Stimulated activated CD4-positive, alpha-beta T cell treated with anti-CD3 and anti-CD28 coated beads, TNF-alpha, amount 100 ng/mL, for 4 hours (primary cell): ENCODE data around the gene NAV2.

ENCODE experiments used
- DNase-seq, 3 experiments: peaks; one replicate each; pipeline ENCODE4 v3.0.0-alpha.2; 2020; ENCODE audit warnings: low read depth in 3 of 3

Gene NAV2

DNA sequence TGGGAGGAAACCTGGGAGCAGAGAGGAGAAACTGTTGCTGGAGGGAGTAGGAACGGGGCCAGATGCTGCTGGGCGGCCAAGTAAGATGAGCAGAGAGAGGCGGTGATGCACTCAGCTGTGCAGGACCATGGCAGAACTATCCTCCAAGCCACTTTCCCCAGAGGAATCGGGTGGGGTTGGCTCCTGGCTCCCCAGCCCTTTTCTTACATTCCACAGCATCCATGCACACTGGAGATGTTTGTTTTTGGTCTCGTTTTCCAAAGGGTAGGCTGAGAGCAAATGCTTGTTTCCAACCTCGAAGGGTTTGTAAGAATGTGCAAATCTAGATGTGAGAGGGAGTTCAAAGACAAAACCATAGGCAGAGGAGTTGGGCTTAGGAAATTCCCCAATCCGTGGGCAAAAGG, 374.5 kb downstream of the NAV2 start:
- DNase-seq = no peak

DNA sequence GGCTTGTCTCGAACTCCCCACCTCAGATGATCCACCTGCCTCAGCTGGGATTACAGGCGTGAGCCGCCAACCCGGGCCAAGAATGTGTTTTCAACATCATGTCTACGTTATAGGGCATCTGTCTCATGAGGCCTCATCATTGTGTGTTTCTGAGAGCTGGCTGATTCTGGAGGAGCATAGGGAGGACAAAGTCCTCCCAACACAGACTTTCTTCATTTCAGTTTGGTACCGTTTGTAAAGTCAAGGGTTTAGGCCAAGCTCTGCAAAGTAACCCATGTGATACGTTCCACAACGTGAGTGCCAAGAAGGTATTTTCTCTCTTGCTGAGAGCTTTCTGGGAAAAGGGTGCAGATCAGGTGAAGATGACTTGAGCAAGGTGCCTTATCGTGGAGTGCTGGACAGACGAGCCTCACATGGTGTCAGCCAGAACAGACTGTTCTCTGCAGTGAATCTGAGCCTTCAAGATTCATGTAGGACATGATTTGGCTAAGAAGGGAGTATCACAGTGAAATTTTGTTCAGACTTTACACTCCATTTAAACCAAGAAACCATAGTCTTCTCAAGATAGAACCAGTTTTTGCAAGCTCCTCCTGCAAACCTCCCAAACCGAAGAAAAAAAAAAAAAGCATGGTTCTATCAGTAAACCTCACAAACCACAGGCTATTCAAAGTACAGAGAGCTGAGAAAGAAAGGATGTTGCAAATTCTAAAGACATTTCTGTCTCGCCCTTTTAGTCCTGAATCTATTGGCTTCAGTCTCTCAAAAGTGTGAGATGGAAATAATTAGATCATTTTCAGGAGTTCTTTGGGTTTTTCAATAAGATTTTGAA, 376.0 kb downstream of the NAV2 start:
- DNase-seq = no peak

DNA sequence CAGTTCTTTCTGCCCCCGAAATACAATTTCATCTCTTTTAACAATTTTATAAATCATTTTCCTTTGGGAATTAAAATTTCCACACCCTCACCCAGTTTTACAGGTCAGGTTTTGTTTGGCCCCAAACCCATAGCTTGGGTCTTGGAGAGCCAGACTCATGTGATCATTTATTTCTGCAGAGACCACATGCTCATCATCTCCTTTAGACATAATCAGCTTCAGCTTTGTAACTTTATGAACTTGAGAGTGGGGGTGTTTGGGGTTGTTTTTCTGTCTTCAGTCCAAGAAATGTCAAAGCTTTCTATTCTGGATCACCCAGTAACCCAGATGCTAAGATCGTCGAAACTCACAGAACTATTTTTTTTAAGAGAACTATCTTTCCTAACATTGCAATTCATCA, 376.7 kb downstream of the NAV2 start:
- DNase-seq = no peak

DNA sequence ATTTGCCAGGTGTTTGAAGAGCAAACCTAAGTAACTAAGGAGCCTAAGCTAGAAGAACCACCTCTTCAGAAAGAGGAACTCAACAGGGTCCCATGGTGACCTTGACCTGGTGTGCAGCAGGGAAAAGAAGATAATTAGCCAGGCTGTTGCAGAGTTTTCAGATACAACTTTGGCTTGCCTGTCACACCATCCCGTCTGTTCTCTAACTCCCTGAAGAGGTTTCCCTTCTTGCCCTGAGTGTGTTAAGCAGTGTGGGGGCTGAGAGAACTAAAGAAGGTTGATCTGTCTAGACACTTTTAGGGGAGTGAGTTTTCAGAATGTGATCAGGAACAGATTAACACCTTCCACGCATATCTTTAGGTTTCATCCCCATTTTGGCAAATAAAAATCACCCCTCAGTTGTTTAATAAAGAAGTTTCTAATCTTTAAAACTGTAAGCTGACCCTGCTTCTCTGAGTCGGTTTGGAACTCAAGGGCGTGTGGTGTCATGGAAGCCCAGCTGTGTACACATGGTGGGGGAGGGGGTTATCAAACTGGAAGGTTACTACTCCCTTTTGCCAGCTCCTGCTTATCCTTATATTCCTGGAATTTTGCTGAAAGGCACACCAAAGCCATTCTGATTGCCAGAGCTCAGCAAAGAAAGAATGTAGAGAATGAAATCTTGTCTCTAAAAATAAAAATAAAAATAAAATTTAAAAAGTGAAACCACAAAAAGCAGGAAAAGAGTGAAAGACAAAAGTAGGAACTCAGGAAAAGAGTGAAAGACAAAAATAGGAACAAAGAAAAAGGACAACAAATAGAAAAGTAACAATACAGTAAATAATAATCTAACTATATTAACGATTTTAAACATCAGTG, 377.4 kb downstream of the NAV2 start:
- DNase-seq = no peak

DNA sequence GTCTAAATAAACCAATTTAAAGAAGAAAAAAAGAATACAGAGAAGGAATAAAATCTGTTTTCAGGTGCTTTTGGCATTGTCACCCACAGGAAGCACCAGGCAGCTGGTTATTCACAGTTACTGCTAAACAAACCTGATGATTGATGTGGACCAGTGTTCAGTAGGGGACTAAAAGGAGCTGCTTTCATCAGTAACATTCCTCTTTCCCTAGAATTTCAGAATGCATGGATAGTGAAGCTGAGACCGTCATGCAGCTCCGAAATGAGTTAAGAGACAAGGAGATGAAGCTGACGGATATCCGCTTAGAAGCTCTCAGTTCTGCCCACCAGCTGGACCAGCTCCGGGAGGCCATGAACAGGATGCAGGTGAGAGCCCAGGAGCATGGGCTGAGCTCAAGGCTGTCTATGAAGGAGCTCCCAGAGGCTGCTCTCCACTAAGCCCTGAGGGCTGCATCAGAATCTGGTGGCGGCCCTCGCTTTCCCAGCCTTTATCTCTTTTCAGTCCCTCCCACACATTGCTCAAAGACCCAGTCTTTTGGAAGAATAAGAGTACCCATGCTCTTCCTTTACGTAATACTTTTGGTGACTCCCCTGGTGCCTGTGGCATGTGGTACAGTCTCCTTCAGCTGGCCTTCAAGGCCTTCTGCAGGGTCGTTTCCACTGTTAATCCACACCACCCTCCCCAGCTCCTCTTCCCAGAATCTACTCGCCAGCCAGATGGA, 378.2 kb downstream of the NAV2 start:
- DNase-seq = no peak

DNA sequence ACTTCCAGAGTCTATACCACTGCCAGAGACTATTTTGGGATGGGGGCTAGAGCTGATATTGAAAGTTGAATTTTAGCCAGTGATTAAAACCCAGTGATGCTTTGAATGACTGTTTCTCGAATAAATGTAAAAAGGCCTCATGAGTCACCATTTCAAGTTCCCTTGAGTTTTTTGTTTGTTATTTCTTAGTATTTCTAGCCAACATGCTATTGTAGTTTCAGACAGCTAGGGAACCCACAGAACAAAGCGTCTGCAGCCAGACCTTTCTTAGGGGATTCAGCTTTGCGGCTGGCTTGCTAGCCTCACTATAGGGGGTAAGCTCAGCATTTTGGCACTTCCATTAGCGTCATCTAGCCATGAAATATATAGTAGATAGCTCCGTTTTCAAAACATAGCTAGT, 381.1 kb downstream of the NAV2 start:
- no peak for DNase-seq

DNA sequence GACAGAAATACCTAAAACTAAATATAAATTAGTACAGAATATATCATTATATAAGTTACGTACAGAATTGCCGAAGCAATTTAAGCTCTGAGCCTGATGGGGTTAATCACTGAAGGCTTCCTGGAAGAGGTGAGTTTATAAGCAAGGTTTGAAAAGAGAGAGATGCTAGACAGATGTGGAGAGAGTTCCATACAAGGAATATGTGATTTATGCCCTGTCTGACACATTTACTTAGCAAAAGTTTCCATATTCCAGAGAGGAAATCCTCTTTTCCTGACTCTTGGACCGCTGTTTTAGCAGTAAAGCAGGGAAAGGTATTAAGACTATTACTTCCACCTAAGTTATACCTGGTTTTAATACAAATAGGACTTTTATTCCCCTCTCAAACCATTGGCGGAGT, 382.6 kb downstream of the NAV2 start:
- no peak for DNase-seq

DNA sequence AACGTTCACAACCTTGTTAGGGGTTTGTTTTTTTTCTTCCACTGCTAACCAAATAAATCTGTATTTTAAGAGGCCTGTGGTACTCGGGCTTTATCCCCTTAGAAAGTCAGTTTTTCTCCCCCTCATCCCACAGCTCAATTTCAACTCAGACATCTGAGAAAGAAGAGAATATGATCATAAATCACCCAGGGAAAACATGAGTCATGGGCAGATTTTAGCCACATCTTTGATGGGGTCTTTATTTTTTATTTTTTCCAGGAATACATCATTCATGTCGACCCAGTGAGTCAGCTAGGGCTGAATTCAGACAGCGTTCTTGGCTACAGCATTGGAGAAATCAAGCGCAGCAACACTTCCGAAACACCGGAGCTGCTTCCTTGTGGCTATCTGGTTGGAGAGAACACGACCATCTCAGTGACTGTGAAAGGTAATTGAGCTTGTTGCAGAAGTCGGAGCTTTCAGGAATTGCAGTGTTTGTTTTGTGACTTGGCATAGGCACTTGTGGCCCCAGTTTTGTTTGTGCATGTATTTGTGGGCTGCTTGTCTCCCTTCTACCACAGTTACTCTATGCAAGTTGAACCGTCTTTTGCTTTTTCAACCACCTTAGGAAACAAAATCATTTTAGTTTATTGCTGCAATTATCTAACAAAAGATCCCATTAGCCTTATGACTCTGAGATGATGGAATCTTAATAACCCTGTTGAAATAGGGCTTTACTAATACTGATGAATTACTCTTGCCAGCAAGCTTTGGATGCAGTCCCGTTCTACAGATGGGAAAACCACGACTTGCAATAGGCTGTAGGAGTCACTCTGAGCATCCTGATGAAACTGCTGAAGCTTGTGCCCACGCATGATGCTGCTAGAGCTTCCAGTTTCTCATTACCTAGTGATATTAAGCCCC, 384.9 kb downstream of the NAV2 start:
- DNase-seq = no peak

DNA sequence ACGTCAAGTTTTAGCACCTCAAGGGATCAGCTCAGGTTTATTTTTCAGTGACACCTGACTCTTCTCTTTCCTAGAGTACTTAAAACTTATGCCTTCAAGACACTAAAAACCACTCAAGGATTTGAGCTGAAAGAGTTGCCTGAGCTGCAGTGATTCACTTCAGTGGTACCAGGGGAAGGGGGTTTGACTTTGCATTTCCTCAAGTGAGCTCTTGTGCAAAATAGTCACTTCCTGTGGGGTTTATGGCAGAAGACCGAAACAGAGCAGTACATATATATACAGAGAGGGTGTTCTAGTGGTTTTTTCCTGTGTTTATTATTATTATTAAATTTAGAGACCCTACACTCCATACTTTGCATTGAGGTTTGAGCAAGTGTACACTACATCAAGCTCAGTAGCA, 386.9 kb downstream of the NAV2 start:
- no peak for DNase-seq

DNA sequence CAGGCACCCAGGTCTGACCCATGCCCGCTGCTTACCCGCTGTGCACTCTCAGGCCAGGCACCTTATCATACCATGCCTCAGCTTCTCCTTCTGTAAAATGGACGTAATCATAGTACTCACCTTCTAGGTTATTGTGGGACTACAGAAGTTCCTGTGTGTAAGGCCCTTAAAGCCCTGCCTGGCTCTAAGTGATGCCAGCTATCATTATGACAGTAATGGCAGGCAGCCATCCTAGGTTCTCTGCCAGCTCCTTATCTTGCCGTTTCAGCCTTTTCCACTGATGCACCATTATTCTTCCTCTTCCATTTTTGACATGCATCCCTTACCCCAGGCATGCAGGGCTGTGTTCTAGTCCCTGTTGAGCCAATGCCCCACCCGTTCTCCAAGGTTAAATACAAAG, 389.8 kb downstream of the NAV2 start:
- DNase-seq = no peak

DNA sequence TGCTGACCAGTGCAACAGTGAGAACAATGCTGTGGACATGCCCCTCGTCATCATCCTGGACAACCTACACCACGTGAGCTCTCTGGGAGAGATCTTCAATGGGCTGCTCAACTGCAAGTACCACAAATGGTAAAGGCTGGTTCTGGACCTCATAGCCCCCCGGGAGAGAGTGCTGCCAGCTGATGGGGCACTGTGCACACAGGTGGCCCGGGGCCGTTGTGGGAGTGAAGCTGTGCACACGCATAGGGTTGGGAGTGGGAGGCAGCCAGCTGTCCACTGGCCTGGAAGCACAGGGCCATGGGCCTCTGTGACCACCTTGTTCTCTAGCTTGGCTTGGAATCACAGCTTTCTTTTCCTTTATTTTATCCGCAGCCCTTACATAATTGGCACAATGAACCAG, 390.6 kb downstream of the NAV2 start:
- no peak for DNase-seq

DNA sequence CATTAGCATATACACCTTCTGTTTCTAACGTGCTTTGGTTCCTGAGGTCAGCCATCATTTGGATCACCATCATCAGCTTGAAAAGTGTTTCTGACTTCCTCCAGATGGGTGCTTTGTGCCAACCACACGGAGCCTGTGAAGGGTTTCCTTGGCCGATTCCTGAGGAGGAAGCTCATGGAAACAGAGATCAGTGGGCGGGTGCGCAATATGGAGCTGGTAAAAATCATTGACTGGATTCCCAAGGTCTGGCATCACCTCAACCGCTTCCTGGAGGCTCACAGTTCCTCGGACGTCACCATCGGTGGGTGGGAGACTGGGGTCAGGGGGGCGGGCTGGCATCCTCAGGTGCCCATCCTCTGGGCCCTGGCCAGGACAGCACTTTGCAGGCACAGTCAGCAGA, 392.8 kb downstream of the NAV2 start:
- no peak for DNase-seq

DNA sequence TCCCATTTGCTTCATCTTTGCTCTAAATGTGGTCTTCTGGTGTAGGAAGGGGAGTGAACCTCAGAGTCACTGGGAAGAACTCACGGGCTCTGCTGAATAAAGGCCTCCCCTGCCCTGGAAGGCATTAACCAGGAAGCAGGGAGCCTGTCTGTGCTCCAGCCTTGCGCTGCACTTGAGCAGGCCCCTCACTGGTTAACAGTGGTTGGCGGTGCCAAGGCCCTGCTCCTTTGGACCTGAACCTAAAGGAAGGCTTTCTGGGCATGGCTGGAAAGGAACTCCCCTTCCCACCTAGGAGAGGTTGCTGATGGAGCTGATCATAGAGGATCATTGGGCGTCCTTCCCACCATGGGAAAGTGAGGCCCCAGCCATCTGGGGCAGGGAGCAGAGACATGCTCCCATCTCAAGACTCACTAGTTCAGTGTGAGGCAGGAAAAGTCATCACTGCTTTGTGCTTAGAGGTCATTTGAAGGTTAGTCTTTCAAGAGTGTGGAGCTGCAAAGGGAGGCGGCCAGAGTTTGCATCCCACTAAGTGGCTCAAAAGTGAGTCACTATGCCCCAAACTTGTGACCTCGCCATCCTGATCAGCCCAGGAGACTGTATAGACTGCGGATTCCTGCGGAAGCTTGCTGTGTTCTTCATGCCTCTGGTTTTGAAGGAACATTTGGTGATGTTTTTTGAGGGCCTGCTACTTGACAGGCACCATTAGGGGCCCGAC, 397.3 kb downstream of the NAV2 start:
- DNase-seq = no peak

DNA sequence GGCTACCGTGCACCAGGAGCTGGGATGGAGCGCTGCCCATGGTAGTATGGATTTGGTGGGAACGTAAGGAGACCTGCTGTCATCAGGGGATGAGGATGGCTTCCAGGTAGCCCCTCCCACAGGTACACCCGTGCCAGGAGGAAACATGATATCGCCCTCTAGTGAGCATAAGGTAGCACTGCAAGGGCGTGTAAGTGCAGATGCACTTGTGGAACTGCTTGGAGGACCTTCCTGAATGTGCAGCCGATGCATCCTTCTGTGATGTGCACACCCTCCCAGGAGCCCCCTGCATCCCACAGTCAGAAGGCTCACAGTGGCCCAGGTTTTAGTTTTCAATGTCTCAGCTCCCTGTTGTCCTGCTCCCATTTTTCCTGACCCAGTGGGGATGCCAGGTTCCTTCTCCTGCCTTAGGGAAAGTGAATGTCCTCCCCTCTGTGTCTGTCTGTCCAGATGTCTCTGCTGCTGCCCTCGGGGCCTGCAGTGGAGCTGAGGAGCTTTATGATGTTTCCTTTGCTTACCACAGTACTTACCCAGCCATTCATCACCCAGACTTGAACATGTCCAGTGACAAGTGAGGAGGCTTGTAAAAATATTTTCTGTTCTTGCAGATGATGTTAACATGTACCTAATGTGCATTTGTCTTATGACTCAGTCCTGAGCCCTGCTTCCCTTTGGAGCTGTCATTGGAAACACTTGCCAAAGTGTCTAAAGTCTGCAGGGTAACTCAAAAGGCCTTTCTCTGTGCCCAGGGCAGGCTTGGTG, 398.5 kb downstream of the NAV2 start:
- DNase-seq = no peak

DNA sequence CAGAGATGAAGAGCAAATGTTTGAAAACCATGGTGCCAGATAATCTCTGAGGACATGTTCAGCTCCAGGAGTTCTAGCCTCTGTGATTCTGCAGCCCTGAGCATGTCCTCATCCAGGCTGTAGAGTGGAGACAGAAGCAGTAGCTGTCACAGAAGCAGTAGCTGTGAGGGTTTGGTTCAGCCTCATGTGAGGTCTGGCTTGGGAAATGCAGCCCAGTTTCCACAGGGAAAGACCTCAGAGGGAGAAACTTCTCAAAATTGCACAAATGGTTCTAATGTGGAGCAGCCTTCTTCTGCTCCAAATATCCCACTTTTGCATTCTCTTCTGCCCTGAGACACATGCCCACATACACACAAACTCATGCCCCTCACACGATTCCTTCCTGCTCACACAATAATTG, 399.2 kb downstream of the NAV2 start:
- no peak for DNase-seq

DNA sequence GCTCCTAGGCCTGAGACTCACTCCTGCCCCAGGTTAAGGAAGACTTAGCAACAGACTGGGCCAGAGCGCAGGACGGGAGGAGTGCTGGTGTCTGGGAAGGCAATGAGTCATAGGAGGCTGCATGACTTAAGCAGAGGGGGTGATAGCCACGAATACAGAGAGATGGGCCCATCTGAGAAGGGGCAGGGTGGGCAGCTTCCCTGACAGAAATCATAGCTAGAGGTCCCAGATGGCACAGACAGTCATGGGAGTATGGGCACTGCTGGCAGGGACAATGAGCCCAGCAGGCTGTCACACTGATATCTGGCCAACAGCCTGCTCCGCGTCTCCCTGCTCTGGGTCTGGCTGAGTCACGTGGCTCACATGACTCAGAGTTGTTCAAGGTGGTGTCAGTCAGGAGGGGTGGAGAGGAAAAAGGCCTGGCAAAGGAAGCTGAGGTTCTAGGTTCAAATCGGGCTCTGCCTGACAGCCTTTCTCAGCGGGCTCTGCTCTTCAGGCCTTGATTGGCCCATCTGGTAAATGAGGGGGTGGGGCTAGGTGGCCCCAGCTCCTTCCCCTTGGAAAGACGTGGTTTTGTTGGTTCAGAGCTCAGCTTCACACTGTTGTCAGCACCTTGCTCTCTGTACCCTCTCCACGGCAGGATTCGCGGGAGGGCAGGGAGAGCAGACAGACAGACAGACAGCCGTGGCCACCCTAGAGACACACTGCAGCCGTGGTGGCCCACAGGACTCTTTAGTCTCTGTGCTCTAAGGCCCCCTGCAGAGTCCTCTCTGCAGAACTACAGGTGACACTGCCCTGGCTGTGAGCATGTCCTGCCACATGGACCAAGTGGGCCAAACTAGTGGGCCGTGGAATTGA, 399.9 kb downstream of the NAV2 start:
- DNase-seq = no peak

DNA sequence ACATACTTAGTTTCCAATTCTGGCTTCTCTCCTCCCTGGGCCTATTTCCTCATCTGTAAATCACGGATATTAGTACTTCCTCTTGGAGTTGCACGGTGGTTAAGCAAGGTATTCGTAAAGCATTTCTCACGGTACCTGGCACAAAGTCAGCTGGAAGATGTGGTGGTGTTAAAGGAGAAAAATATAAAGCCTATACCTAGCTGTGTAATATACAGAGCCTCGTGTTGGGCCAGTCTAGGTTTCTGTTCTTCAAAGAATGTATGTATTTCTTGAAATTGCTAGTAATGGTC, 400.5 kb downstream of the NAV2 start:
- DNase-seq = no peak

DNA sequence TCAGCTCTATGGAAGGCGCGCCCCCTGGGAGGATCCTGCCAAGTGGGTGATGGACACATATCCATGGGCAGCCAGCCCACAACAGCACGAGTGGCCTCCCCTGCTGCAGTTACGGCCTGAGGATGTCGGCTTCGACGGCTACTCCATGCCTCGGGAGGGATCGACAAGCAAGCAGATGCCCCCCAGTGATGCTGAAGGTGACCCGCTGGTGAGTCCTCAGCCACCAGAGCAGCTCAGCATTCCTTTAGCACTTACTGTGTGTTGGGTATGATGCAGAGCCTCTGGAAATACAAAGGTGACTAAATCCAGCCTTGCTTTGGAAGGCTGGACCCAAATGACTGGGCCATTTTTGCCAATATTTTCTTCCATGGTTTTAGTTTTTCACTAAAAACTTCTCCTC, 402.0 kb downstream of the NAV2 start:
- DNase-seq = no peak

DNA sequence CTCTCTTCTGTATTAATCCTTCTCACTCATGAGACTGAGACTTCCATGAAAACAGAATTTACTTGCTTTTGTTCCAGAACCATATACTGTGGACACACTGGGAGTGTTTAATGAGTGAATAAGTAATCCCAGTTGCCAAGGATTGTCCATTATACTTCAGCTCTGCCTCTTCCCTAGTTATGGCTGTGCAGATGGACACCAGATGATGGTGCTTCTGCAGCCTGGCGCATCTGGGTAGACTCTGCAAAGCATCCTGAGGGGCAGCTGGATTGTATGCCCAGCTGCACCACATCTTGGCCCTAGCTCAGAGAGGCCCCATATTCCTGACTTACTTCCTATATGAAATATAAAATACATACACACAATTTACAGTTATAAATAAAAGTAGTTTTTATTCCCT, 404.2 kb downstream of the NAV2 start:
- DNase-seq = no peak
